Upper lobe of left lung (tissue), 6 donors: ENCODE measurements around the gene CNOT6L. TPM values are rescaled to one million over a fixed set of nuclear protein-coding genes. Genes with fewer than 3 reads are reported as not detected.

Experiments used
- ATAC-seq, 2 donors: fragments of 200-7000 bp; cut with Tn5 transposase; one replicate each; pipeline ENCODE4 v1.9.1; 2022; ENCODE audit warnings: mild to moderate bottlenecking in 2 of 2, moderate library complexity in 2 of 2; ENCODE audit not compliant: low FRiP score in 2 of 2
- DNase-seq, 2 donors: peaks; one replicate each; pipeline ENCODE4 v3.0.0-alpha.2; 2019 to 2020
- H3K27ac ChIP-seq, 4 donors: fragments of 200-600 bp; sonication (generic); one replicate each; pipeline ENCODE4 v1.5.1; 2016 to 2019
- H3K27me3 ChIP-seq, 4 donors: fragments of 200-600 bp; sonication (generic); one replicate each; pipeline ENCODE4 v1.5.1; 2017 to 2019
- H3K36me3 ChIP-seq, 4 donors: fragments of 200-600 bp; sonication (generic); one replicate each; pipeline ENCODE4 v1.5.1; 2016 to 2019
- H3K4me1 ChIP-seq, 4 donors: fragments of 200-600 bp; sonication (generic); one replicate each; pipeline ENCODE4 v1.5.1; 2018 to 2019
- H3K4me3 ChIP-seq, 4 donors: fragments of 200-600 bp; sonication (generic); one replicate each; pipeline ENCODE4 v1.5.1; 2017 to 2019; ENCODE audit warnings: mild to moderate bottlenecking in 2 of 4, moderate library complexity in 1 of 4
- H3K9me3 ChIP-seq, 4 donors: fragments of 200-600 bp; sonication (generic); one replicate each; pipeline ENCODE4 v1.5.1; 2018 to 2019
- EP300 ChIP-seq, 4 donors: sonication (generic); formaldehyde crosslinking; IDR thresholded peaks; one replicate each; pipeline ENCODE4 v1.5.1; 2017; ENCODE audit warnings: antibody characterized with exemption in 4 of 4, control low read depth in 2 of 4
- POLR2A ChIP-seq, 4 donors: fragments of 450-650 bp; IDR thresholded peaks; one replicate each; pipeline ENCODE4 v1.5.1; 2016 to 2017; ENCODE audit warnings: antibody characterized with exemption in 4 of 4, mild to moderate bottlenecking in 2 of 4
- POLR2AphosphoS5 ChIP-seq, 2 donors: sonication (generic); formaldehyde crosslinking; IDR thresholded peaks; one replicate each; pipeline ENCODE4 v1.5.1; 2017; ENCODE audit warnings: antibody characterized with exemption in 2 of 2
- WGBS, 2 donors: methylation state at CpG; one replicate each; pipeline ENCODE4 v1.1.5; 2017 to 2018; 5-methylcytosine and 5-hydroxymethylcytosine counted together
- total RNA-seq, 6 donors: library from RNA; depleted of rRNA in 4 of 6; stranded (reverse); fragments of >200 nt in 4 of 6; gene quantifications; one replicate each; pipeline versions ENCODE4 v1.1.0 to v1.2.1, GENCODE V29; 2016 to 2021
- TF ChIP-seq, protein P1 (sequence below), 6 experiments: fragments of 450-650 bp in 4 of 6; fragments of 200-600 bp in 2 of 6; sonication (generic) in 2 of 6; IDR thresholded peaks; one replicate each; pipeline ENCODE4 v1.5.1; 2016 to 2019; ENCODE audit warnings: antibody characterized with exemption in 6 of 6
- donor health status: DM: no; HTN: no; CAD: no; lungs with moderate emphysema.
- donor health status: DM: no; HTN: yes; CAD: no; lungs with severe emphysema.

Gene CNOT6L
- total RNA-seq, 6 donors from 2014 or later: 16.8 to 61.0 (median 39.1) TPM

- H3K4me3 ChIP-seq: no peak overlapping the region
- H3K9me3 ChIP-seq: no peaks in the 10 kb centered on the region
- ATAC-seq (no peak), DNase-seq (no peak)
- H3K4me1 ChIP-seq: peaks cover 11 to 21% (median 14%) of the 10 kb centered on the region in 4 donors
- H3K27ac ChIP-seq: no peak overlapping the region
- TF ChIP-seq EP300 (IDR thresholded peaks at IDR 0.05) (no peak), POLR2A (IDR thresholded peaks at IDR 0.05) (no peak), POLR2AphosphoS5 (IDR thresholded peaks at IDR 0.05) (no peak)
- TF ChIP-seq, protein P1, sequence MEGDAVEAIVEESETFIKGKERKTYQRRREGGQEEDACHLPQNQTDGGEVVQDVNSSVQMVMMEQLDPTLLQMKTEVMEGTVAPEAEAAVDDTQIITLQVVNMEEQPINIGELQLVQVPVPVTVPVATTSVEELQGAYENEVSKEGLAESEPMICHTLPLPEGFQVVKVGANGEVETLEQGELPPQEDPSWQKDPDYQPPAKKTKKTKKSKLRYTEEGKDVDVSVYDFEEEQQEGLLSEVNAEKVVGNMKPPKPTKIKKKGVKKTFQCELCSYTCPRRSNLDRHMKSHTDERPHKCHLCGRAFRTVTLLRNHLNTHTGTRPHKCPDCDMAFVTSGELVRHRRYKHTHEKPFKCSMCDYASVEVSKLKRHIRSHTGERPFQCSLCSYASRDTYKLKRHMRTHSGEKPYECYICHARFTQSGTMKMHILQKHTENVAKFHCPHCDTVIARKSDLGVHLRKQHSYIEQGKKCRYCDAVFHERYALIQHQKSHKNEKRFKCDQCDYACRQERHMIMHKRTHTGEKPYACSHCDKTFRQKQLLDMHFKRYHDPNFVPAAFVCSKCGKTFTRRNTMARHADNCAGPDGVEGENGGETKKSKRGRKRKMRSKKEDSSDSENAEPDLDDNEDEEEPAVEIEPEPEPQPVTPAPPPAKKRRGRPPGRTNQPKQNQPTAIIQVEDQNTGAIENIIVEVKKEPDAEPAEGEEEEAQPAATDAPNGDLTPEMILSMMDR (IDR thresholded peaks at IDR 0.05): no peak
- no peaks in the 10 kb centered on the region for H3K27me3 ChIP-seq
- H3K36me3 ChIP-seq: peaks cover 0 to 26% (median 17%) of the 10 kb centered on the region in 4 donors
- 82 to 90% methylated on average over 3 of the region's 3 CpGs for WGBS, 2 donors
These were observed 46.1 kb downstream of the CNOT6L start for GRCh38 chr4:77773101-77773500.

DNA sequence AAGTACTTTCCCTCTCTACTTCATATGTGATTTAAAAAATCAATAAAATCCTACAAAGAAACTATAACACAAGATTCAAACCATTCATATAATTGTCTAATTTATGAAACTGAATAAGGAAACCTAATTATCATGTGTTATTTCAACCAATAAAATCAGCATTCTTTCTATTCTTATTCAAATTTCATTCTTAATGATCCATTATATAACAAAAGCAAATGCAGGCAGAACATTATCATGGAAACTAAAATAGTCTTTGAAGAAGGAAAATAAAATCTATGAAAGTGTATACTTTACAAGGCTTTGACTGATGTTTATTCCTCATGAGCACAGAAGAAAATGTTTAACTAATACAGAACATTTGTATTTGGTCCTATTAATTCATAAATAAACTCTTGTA is 47.6 kb downstream of the CNOT6L start:
- TF ChIP-seq POLR2A (IDR thresholded peaks at IDR 0.05): no peak
- TF ChIP-seq EP300 (IDR thresholded peaks at IDR 0.05): no peak
- no peak for TF ChIP-seq POLR2AphosphoS5 (IDR thresholded peaks at IDR 0.05)
- TF ChIP-seq, protein P1 (IDR thresholded peaks at IDR 0.05): no peak
- Histone ChIP-seq H3K9me3 (no peaks in the 10 kb centered on the region), H3K4me3 (no peak overlapping the region), H3K27ac (no peak overlapping the region), H3K4me1 (peaks cover 0 to 12% (median 3%) of the 10 kb centered on the region in 4 donors), H3K36me3 (peaks cover 0 to 26% (median 17%) of the 10 kb centered on the region in 4 donors), H3K27me3 (no peaks in the 10 kb centered on the region)
- DNase-seq (no peak), ATAC-seq (no peak)

GRCh38 chr4:77765720-77766119 is 53.4 kb downstream of the CNOT6L start:
- WGBS, 2 donors: 100% methylated on average over 1 of the region's 1 CpG
- peaks cover 0 to 19% (median 7%) of the 10 kb centered on the region in 4 donors for H3K9me3 ChIP-seq
- no peaks in the 10 kb centered on the region for H3K4me1 ChIP-seq
- DNase-seq (no peak), ATAC-seq (no peak)
- no peak overlapping the region for H3K27ac ChIP-seq
- no peak for TF ChIP-seq POLR2A (IDR thresholded peaks at IDR 0.05)
- no peak for TF ChIP-seq EP300 (IDR thresholded peaks at IDR 0.05)
- no peak for TF ChIP-seq POLR2AphosphoS5 (IDR thresholded peaks at IDR 0.05)
- TF ChIP-seq, protein P1 (IDR thresholded peaks at IDR 0.05): no peak
- peaks cover 0 to 6% (median 0%) of the 10 kb centered on the region in 4 donors for H3K36me3 ChIP-seq
- H3K4me3 ChIP-seq: no peak overlapping the region
- H3K27me3 ChIP-seq: no peaks in the 10 kb centered on the region

DNA sequence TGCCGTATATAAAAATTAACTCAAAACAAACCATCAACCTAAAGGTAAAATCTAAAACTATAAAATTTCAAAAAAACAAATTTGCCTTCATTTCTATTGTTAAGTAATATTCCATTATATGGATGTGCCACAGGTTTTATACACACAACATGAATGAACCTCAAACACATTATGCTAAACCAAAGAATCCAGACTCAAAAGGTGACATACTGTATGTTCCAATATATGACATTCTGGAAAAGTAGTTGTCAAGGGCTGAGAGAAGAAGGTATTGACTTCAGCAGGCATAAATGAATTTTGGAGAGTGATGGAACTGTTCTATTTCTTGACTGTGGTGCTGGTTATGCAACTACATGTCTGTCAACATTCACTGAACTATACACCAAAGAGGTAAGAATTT is 56.6 kb downstream of the CNOT6L start:
- DNase-seq (no peak), ATAC-seq (no peak)
- H3K27me3 ChIP-seq: no peaks in the 10 kb centered on the region
- H3K36me3 ChIP-seq: peaks cover 0 to 7% (median 0%) of the 10 kb centered on the region in 4 donors
- H3K4me1 ChIP-seq: no peaks in the 10 kb centered on the region
- H3K4me3 ChIP-seq: no peak overlapping the region
- WGBS, 2 donors: 98 to 100% methylated on average over 1 of the region's 1 CpG
- peaks cover 0 to 19% (median 7%) of the 10 kb centered on the region in 4 donors for H3K9me3 ChIP-seq
- H3K27ac ChIP-seq: no peak overlapping the region
- TF ChIP-seq POLR2A (IDR thresholded peaks at IDR 0.05): no peak
- no peak for TF ChIP-seq EP300 (IDR thresholded peaks at IDR 0.05)
- no peak for TF ChIP-seq POLR2AphosphoS5 (IDR thresholded peaks at IDR 0.05)
- TF ChIP-seq, protein P1 (IDR thresholded peaks at IDR 0.05): no peak

DNA sequence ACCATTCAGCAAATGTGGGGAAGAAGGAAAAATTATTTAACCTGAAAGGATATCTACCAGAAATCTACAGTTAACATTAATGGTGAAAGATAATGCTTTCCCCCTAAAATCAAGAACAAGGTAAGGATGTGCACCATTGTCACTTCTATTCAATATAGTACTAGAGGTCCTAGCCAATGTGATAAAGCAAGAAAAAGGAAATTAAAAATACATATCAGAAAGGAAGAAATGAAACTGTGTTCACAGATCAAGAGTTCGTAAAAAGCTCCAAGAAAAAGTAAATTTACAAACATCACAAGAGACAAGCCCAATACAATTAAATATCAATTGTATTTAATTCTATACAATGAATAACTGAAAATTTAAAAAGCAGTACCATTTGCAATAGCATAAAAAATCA is 57.6 kb downstream of the CNOT6L start:
- H3K36me3 ChIP-seq: peaks cover 0 to 8% (median 0%) of the 10 kb centered on the region in 4 donors
- H3K27ac ChIP-seq: no peak overlapping the region
- DNase-seq (no peak), ATAC-seq (no peak)
- no peaks in the 10 kb centered on the region for H3K27me3 ChIP-seq
- TF ChIP-seq, protein P1 (IDR thresholded peaks at IDR 0.05): no peak
- TF ChIP-seq POLR2AphosphoS5 (IDR thresholded peaks at IDR 0.05) (no peak), POLR2A (IDR thresholded peaks at IDR 0.05) (no peak), EP300 (IDR thresholded peaks at IDR 0.05) (no peak)
- 93 to 95% methylated on average over 1 of the region's 1 CpG for WGBS, 2 donors
- peaks cover 0 to 19% (median 7%) of the 10 kb centered on the region in 4 donors for H3K9me3 ChIP-seq
- no peaks in the 10 kb centered on the region for H3K4me1 ChIP-seq
- no peak overlapping the region for H3K4me3 ChIP-seq
